ENCODE measurements around the gene KDSR. TPM values are rescaled to one million over a fixed set of nuclear protein-coding genes. Genes with fewer than 3 reads are reported as not detected.

KDSR gene
- 58.6 and 80.4 TPM in 2 replicates for total RNA-seq

GRCh38 chr18:63367053-63367953, at the start of gene KDSR:
Gene KDSR, minus strand, starts transcription at chr18:63367206. Its CDS starts 88 bp downstream, at chr18:63367118.

GRCh38 chr18:63319383-63320122, 47.5 kb downstream of the KDSR start, which contains the start of gene BCL2:
Gene BCL2, minus strand, starts transcription at chr18:63319769.

Other genes with a start within 250 kb of the KDSR start
- gene BCL2, start 47.4 kb downstream of the KDSR start, total RNA-seq, result 0.84 and 2.1 TPM in 2 replicates
- 40.1 and 45.8 TPM in 2 replicates for gene VPS4B, start 55.3 kb upstream of the KDSR start, total RNA-seq
- 426 and 507 TPM in 2 replicates for gene SERPINB5, start 109.8 kb upstream of the KDSR start, total RNA-seq
- gene SERPINB12, start 175.2 kb upstream of the KDSR start, total RNA-seq, result not detected in 2 replicates
- 2.6 and 8.0 TPM in 2 replicates for gene SERPINB13, start 220.1 kb upstream of the KDSR start, total RNA-seq

All from hair follicular keratinocyte (primary cell).